Activated naive CD8-positive, alpha-beta T cell treated with anti-CD3 and anti-CD28 coated beads, Interleukin-2, amount 50 U/mL, for 24 hours (primary cell): ENCODE results near the gene RNLS.

Experiments used
- ATAC-seq: fragments of 150-1000 bp; cut with Tn5 transposase; one replicate; pipeline ENCODE4 v1.10.0; 2021
- DNase-seq: peaks from one replicate; pipeline ENCODE4 v3.0.0; 2021
- H3K27ac Mint-ChIP-seq: one replicate; pipeline ENCODE4 v1.8.0; 2021; ENCODE audit warnings: mild to moderate bottlenecking, mixed read lengths
- H3K27me3 Mint-ChIP-seq: one replicate; pipeline ENCODE4 v1.8.0; 2021; ENCODE audit warnings: mixed read lengths
- H3K36me3 Mint-ChIP-seq: one replicate; pipeline ENCODE4 v1.8.0; 2021; ENCODE audit warnings: low read depth, mixed read lengths
- H3K4me1 Mint-ChIP-seq: one replicate; pipeline ENCODE4 v1.8.0; 2021; ENCODE audit warnings: mixed read lengths
- H3K4me3 Mint-ChIP-seq: one replicate; pipeline ENCODE4 v1.8.0; 2021; ENCODE audit warnings: mild to moderate bottlenecking, moderate library complexity, mixed read lengths
- H3K9me3 Mint-ChIP-seq: one replicate; pipeline ENCODE4 v1.8.0; 2021; ENCODE audit warnings: mixed read lengths

The RNLS gene

DNA sequence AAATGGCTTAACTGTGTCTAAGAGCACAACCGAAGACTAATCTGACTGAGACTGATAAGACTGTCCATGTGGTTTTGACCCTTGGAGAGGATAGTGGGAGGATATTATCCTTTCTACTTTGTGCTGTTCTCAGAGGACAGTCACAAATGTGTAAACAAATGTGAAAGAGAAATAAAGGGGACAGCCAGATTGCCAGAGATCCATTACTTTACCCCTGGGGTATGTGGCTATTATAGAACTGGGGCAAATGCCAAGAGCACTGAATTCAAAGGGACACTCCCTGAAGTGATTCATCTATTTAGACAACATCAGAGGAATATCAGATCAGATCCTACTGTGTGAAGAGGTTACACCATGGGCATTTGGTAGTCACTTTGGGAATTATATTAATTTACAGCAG is 154.7 kb downstream of the RNLS start:
- Mint-ChIP-seq H3K4me1 (peaks cover 3% of the 10 kb centered on the region), H3K27me3 (peaks cover 2% of the 10 kb centered on the region), H3K4me3 (no peak overlapping the region), H3K9me3 (peaks cover 4% of the 10 kb centered on the region), H3K27ac (no peak overlapping the region), H3K36me3 (no peaks in the 10 kb centered on the region)
- no peak for DNase-seq
- ATAC-seq, result no peak

DNA sequence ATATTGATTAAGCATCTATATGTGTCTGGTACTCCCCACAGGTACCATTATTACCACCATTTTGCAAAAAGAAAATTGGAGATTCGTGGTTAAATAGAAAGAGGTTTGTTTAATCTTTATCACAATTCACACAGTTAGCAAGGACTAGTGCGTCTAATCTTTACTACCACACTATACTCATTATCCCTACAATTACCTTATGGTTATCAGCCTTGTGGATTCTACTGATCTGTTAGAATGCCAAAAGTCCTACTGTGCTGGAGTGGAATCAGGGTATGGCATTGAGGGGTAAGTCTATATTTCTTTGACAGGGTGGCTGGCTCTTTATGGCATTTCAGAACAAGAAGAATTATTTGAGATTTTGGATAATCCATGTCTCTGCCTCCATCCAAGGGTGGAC is 156.1 kb downstream of the RNLS start:
- no peaks in the 10 kb centered on the region for H3K27me3 Mint-ChIP-seq
- DNase-seq, result no peak
- H3K4me1 Mint-ChIP-seq, result peaks cover 3% of the 10 kb centered on the region
- no peak overlapping the region for H3K27ac Mint-ChIP-seq
- H3K9me3 Mint-ChIP-seq, result peaks cover 4% of the 10 kb centered on the region
- no peak for ATAC-seq
- no peak overlapping the region for H3K4me3 Mint-ChIP-seq
- H3K36me3 Mint-ChIP-seq, result no peaks in the 10 kb centered on the region

DNA sequence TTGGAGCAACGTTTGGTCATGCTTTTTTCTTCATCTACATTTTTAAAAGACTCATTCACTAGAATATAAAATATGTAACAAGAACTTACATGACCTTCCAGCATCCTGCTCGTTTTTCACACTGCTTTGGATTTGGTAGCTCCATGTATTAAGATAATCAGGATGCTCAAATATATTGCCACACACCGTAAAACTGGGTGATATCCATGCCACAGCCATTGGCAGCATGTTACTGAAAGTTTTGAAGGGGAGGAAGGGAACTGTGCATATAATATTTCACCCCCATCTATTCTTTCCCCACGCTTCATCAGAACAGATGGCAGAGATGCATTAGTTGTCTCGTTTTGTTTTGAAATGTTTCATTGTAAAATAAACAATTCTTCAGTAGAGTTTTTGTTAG is 158.2 kb downstream of the RNLS start:
- Mint-ChIP-seq H3K27me3 (no peaks in the 10 kb centered on the region), H3K9me3 (no peaks in the 10 kb centered on the region), H3K27ac (no peak overlapping the region), H3K36me3 (no peaks in the 10 kb centered on the region), H3K4me3 (no peak overlapping the region), H3K4me1 (peaks cover 3% of the 10 kb centered on the region)
- no peak for ATAC-seq
- no peak for DNase-seq

DNA sequence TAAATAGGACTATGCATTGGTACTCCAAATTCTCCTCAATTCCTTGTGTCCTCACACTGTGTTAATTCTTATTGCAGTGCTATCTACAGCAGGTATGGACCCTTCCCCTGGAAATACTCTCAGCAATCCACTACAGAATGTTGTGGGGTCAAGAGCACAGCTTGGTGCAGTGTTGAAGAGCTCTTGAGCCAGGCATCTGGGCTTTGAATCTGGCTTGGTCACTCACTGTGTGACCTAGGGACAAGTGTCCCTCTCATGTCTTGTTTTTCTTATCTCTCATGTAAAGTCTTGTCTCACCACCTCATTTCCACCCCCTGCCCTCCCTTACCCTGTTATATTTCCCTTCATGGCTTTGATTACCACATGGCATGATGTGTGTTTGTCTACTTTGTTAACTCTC is 159.4 kb downstream of the RNLS start:
- no peaks in the 10 kb centered on the region for H3K27me3 Mint-ChIP-seq
- ATAC-seq, result no peak

DNA sequence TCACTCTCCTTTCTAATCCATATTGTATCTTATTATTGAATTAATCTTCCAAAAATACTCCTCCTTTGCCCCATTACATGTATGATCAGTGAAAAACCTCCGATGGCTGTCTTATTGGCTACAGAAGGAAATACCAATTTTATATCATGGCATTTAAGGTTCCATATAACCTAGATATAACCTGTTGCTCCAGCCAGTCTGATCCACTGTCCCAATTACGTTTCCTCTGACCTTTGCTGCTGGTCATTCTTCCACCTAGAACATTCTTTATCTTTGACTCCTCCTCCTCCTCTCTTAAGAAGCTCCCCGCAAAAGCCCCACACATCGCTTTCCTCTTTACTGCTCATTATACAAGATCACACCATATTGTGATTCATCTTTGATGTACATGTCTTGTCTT is 161.5 kb downstream of the RNLS start:
- H3K27me3 Mint-ChIP-seq, result no peaks in the 10 kb centered on the region
- H3K27ac Mint-ChIP-seq, result no peak overlapping the region
- peaks cover 2% of the 10 kb centered on the region for H3K4me1 Mint-ChIP-seq
- DNase-seq (no peak), ATAC-seq (no peak)
- H3K4me3 Mint-ChIP-seq, result no peak overlapping the region
- no peaks in the 10 kb centered on the region for H3K36me3 Mint-ChIP-seq
- H3K9me3 Mint-ChIP-seq, result no peaks in the 10 kb centered on the region

More for the DNA sequence above, 159.4 kb downstream of the RNLS start:
- Mint-ChIP-seq H3K27ac (no peak overlapping the region), H3K9me3 (no peaks in the 10 kb centered on the region), H3K4me1 (peaks cover 3% of the 10 kb centered on the region), H3K36me3 (no peaks in the 10 kb centered on the region), H3K4me3 (no peak overlapping the region)
- DNase-seq, result no peak

DNA sequence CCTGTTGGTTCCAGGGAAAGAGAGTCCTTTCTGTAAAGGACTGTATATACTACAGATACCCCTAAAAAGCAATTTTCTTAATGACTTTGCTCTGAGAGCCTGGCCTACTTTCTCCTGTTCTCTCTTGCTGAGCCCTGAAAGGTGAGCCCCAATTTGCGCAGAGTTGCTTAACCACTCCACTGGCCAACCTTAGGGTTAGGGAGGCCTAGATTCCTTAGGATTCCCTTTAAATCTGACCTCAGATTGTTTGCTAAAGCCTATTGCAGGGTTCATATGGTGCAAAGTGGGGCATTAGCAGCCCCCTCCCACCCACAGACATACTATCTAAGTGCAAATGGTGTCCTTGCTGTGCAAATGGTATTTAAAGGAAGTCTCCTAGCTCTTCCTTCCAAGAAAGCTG is 164.2 kb downstream of the RNLS start:
- no peaks in the 10 kb centered on the region for H3K36me3 Mint-ChIP-seq
- ATAC-seq, result no peak
- DNase-seq, result no peak

DNA sequence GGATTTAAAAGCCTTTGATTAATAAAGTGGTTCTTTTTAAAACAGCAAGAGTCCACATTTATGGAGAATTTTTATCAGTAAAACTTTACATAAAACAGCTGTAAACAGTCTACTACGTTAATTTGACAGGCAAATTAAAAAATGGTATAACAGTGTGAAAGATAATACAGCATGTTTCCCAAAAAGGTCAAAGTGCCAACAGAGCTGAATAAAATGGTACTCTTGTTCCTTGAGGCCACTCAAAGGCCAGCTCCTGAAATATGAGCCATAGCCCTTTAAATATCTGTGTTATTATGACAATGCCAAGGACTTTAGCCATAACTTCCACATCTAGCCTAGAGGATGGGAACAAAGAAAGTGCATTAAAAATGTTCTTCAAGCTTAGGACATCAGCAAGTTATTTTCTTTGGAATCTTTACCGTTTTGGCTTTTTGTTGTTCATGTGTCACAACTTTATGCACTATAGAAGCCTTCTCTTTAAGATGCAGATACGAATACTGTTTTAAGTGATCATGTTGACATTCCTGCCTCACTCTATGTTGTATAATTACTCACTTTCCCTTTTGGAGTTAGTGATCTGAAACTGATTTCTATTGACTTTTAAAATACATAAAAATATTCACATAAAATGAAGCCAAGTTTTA is 165.6 kb downstream of the RNLS start:
- no peaks in the 10 kb centered on the region for H3K4me1 Mint-ChIP-seq
- H3K27me3 Mint-ChIP-seq, result no peaks in the 10 kb centered on the region
- no peaks in the 10 kb centered on the region for H3K9me3 Mint-ChIP-seq
- no peaks in the 10 kb centered on the region for H3K36me3 Mint-ChIP-seq
- ATAC-seq, result no peak
- no peak overlapping the region for H3K4me3 Mint-ChIP-seq
- no peak overlapping the region for H3K27ac Mint-ChIP-seq
- no peak for DNase-seq

More for the DNA sequence above, 164.2 kb downstream of the RNLS start:
- Mint-ChIP-seq H3K27ac (no peak overlapping the region), H3K4me1 (no peaks in the 10 kb centered on the region), H3K4me3 (no peak overlapping the region), H3K9me3 (no peaks in the 10 kb centered on the region), H3K27me3 (no peaks in the 10 kb centered on the region)

DNA sequence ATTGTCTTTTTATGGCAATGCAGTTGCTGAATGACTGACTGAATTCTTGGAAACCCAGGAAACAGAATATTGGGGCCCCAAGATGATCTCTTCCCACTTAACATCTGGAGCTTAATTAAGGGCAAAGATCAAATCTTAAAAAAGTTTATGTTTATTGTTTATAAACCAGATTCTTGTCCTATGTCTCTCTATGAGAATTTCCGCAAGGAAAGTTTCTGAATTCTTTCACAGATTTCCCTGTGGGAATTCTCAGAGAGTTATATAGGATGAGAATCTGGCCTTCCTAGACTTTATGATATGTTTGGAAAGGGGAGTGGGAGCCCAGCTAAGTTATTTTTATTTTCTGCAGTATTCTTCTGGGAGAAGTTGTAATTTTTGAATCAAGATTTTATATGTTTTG is 166.3 kb downstream of the RNLS start:
- Mint-ChIP-seq H3K4me3 (no peak overlapping the region), H3K36me3 (no peaks in the 10 kb centered on the region), H3K9me3 (no peaks in the 10 kb centered on the region), H3K27me3 (no peaks in the 10 kb centered on the region), H3K27ac (no peak overlapping the region), H3K4me1 (no peaks in the 10 kb centered on the region)
- no peak for DNase-seq
- no peak for ATAC-seq

DNA sequence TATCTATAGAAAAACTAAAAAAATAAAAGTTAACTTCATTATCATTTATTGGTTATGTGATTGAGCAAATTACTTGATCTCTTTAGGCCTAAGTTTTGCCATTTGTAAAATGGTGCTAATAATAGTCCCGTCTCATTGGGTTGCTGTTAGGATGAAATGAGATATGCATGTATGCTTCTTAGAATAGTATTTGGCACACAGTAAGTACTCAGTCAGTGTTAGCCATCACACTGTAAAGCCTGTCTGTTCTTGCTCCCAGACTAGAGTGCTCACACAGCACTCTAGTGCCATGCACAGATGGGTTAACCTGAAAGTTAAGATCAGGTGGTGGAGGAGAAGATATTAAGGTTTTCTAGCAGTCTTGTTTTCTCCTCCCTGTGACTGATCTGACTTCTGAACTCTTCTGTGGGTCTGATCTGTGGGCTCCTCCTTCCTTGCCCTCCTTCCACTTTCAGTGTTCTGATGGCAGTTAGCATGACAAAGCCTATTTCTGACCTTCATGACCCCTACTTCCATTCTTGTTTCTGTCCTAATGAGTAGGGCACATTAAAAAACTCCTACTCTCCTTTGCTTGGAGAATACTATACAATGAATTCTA is 167.5 kb downstream of the RNLS start:
- H3K4me3 Mint-ChIP-seq, result no peak overlapping the region
- H3K36me3 Mint-ChIP-seq, result no peaks in the 10 kb centered on the region
- H3K4me1 Mint-ChIP-seq, result no peaks in the 10 kb centered on the region
- no peaks in the 10 kb centered on the region for H3K9me3 Mint-ChIP-seq
- ATAC-seq, result no peak
- no peak for DNase-seq
- H3K27ac Mint-ChIP-seq, result no peak overlapping the region
- H3K27me3 Mint-ChIP-seq, result no peaks in the 10 kb centered on the region

DNA sequence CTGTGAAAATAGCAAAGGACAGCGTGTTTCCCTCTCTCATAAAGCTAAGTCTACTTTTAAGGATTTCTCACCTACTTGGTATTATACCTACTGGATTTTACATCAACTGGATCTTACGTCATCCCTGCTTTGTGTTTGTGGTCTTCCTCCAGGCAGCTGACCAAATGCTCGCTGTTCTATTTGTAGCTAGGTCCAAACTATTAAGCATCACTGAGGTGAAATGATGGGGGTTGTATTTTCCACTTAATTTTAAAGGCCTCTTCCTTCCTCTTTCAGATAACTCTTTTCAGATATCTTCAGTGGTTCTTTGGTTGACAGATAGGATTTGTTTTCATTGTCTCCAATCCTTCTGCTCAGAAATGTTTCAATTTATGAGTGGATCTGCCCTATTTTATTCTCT is 169.7 kb downstream of the RNLS start:
- H3K36me3 Mint-ChIP-seq, result no peaks in the 10 kb centered on the region
- no peak for ATAC-seq
- H3K4me3 Mint-ChIP-seq, result no peak overlapping the region

DNA sequence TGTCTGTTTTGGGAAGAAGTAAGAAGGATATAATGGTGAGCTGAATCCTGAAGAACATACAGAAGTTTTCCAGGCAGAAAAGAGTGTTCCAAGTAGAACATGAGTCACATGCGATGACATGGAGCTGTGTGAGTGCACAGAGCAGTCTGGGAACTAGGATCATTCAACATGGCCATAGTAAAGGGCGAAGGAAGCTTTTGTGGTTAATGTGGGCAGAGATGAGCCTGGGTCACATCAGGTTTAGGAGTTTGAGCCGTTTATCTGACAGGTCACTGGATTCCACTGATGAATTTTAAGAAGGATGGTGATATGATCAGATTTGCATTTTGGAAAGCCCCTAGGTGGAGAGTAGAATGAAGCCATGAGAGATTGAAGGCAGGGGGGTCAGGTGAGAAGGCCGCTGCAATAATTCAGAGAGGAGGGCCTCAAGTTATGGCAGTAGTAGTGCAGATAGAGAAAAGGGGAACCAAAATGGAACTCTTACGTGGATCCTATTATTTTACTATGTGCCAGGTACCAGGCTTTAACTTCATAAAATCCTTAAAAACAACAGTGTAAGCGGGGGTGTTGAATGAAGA is 171.3 kb downstream of the RNLS start:
- Mint-ChIP-seq H3K36me3 (no peaks in the 10 kb centered on the region), H3K9me3 (no peaks in the 10 kb centered on the region), H3K4me1 (peaks cover 15% of the 10 kb centered on the region), H3K27ac (no peak overlapping the region), H3K27me3 (no peaks in the 10 kb centered on the region), H3K4me3 (no peak overlapping the region)
- DNase-seq (no peak), ATAC-seq (peak; percentile 84)

More for the DNA sequence above, 169.7 kb downstream of the RNLS start:
- H3K9me3 Mint-ChIP-seq, result no peaks in the 10 kb centered on the region
- H3K27ac Mint-ChIP-seq, result no peak overlapping the region
- no peak for DNase-seq
- H3K4me1 Mint-ChIP-seq, result peaks cover 12% of the 10 kb centered on the region
- no peaks in the 10 kb centered on the region for H3K27me3 Mint-ChIP-seq

DNA sequence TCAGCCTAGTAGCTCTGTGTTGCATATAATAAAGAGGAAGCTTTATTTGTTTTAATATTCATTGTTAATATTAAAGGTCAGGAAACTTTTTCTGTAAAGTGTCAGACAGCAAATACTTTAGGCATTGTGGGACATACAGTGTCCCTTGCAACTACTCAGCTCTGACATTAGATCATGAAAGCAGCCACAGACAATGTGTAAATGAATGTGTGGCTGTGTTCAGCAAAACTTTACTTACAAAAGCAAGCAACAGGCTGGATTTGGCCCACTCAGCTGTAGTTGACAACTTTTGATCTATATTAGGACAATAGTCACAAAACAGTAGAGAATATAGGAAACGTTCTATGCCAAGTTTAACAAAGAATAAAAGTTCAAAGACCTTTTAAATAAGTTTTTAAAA is 173.3 kb downstream of the RNLS start:
- Mint-ChIP-seq H3K27me3 (no peaks in the 10 kb centered on the region), H3K4me1 (peaks cover 15% of the 10 kb centered on the region), H3K4me3 (no peak overlapping the region), H3K36me3 (peaks cover 2% of the 10 kb centered on the region), H3K27ac (no peak overlapping the region), H3K9me3 (peaks cover 3% of the 10 kb centered on the region)
- ATAC-seq (no peak), DNase-seq (no peak)

DNA sequence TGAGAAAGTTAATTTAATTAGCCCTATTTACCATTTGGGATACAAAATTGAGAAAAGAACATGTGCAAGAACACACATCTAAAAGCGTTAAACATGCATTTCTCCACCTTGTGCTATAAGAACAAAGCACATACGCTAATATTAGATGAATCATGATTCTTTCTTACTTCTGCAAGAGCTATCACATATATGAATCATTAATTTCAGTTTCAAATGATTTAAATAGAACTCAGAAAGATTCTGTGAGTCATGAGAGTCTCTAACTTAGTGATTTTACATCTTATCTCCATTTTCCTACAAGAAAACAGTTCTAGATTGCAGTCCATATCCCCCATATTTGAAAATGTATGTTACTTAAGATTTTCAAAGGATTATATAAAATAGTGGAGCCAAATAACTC is 173.9 kb downstream of the RNLS start:
- Mint-ChIP-seq H3K27me3 (no peaks in the 10 kb centered on the region), H3K9me3 (peaks cover 3% of the 10 kb centered on the region), H3K36me3 (peaks cover 2% of the 10 kb centered on the region), H3K4me1 (peaks cover 15% of the 10 kb centered on the region), H3K27ac (peak overlapping the region; percentile 20), H3K4me3 (no peak overlapping the region)
- DNase-seq, result no peak
- ATAC-seq, result peak; percentile 90

DNA sequence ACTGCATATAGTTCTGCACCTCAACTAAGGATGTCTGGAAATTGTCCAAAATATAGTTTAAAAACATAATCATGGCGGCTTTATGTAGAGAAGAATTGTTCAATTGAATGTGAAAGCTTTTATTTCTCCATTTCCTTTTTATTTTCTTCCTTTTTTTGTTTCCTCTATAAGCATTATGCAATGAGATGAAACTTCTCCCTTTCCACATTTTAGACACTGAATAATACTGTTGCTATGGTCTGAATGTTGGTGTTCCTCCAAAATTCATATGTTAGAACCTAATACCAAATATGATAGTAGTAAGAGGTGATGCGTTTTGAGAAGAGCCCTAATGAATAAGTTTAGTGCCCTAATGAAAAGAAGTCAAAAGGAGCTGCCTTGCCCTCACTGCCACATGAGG is 175.0 kb downstream of the RNLS start:
- ATAC-seq (no peak), DNase-seq (no peak)
- peaks cover 15% of the 10 kb centered on the region for H3K4me1 Mint-ChIP-seq
- no peaks in the 10 kb centered on the region for H3K27me3 Mint-ChIP-seq
- peaks cover 3% of the 10 kb centered on the region for H3K9me3 Mint-ChIP-seq
- H3K27ac Mint-ChIP-seq, result no peak overlapping the region
- H3K4me3 Mint-ChIP-seq, result no peak overlapping the region
- peaks cover 2% of the 10 kb centered on the region for H3K36me3 Mint-ChIP-seq

DNA sequence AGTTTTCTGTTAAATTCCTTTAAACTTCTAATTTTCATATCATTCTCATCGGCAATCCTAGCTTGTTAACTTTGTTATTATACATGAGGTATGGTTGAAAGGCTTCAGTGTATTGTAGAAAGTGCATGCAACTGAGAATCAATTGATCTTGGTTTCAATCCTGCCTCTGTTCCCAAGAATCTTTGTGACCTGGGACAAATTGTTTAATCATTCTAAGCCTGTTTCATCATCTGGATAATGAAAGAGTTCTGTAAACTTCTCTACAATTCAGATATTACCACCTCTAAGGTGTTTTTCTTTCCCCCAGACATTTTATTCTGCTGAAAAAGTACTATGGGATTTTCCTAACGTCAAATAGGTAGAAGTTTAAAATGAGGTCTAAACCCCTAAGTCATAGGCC is 179.0 kb downstream of the RNLS start:
- Mint-ChIP-seq H3K27me3 (no peaks in the 10 kb centered on the region), H3K36me3 (peaks cover 2% of the 10 kb centered on the region), H3K27ac (no peak overlapping the region), H3K4me1 (peaks cover 20% of the 10 kb centered on the region), H3K9me3 (peaks cover 10% of the 10 kb centered on the region), H3K4me3 (no peak overlapping the region)
- no peak for ATAC-seq
- DNase-seq, result no peak
